Measurements from ENCODE around the gene ACVR1B. TPM values are rescaled to one million over a fixed set of nuclear protein-coding genes. Genes with fewer than 3 reads are reported as not detected.

The ACVR1B gene
- total and polyA plus RNA-seq, 2 of the 8 experiments (the other 6 are each of a cell fraction or from before 2014, with no cell fraction given): 16.0 to 19.2 TPM

DNA sequence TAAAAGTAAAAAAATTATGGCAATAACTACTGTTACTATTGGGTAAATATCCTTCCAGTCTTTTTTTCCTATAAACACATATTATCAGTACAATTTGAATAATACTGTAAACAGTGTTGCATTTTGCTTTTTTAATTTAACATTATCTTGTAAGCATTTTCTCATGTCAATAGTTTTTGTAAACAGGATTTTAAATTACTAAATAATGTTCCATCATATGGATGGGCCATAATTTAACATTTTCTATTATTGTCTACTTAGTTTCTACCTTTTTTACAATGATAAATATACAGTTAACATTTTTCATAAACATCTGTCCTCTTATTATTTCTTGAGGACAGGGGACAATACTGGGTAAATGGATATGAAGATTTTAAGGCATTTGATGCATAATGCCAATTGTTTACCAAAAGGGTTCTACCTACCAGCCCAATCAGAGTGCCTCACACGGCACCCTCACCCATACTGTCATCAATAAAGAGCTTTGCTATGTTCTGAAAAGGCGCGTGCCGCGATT is 759 bp upstream of the ACVR1B start (continued):
- TF ChIP-seq GTF2F1 (IDR thresholded peaks at IDR 0.05; ENCODE audit: borderline replicate concordance, low read depth, low read length): no peak
- TF ChIP-seq ASH2L (IDR thresholded peaks at IDR 0.05; ENCODE audit: low read length): no peak
- no peak for TF ChIP-seq SP1 (IDR thresholded peaks at IDR 0.05; ENCODE audit: low read depth, low read length)
- no peak for TF ChIP-seq USF2 (IDR thresholded peaks at IDR 0.05; ENCODE audit: low read length)
- no peak for TF ChIP-seq KDM4A (IDR thresholded peaks at IDR 0.05; ENCODE audit: low read depth, low read length, severe bottlenecking)
